Stimulated activated CD4-positive, alpha-beta T cell treated with anti-CD3 and anti-CD28 coated beads, Interleukin-4, amount 100 ng/mL, for 1 hour (primary cell): ENCODE data around the gene SHPK.

Source experiments
- DNase-seq: peaks from one replicate; pipeline ENCODE4 v3.0.0-alpha.2; 2020

The SHPK gene, protein sequence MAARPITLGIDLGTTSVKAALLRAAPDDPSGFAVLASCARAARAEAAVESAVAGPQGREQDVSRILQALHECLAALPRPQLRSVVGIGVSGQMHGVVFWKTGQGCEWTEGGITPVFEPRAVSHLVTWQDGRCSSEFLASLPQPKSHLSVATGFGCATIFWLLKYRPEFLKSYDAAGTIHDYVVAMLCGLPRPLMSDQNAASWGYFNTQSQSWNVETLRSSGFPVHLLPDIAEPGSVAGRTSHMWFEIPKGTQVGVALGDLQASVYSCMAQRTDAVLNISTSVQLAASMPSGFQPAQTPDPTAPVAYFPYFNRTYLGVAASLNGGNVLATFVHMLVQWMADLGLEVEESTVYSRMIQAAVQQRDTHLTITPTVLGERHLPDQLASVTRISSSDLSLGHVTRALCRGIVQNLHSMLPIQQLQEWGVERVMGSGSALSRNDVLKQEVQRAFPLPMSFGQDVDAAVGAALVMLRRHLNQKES

DNA sequence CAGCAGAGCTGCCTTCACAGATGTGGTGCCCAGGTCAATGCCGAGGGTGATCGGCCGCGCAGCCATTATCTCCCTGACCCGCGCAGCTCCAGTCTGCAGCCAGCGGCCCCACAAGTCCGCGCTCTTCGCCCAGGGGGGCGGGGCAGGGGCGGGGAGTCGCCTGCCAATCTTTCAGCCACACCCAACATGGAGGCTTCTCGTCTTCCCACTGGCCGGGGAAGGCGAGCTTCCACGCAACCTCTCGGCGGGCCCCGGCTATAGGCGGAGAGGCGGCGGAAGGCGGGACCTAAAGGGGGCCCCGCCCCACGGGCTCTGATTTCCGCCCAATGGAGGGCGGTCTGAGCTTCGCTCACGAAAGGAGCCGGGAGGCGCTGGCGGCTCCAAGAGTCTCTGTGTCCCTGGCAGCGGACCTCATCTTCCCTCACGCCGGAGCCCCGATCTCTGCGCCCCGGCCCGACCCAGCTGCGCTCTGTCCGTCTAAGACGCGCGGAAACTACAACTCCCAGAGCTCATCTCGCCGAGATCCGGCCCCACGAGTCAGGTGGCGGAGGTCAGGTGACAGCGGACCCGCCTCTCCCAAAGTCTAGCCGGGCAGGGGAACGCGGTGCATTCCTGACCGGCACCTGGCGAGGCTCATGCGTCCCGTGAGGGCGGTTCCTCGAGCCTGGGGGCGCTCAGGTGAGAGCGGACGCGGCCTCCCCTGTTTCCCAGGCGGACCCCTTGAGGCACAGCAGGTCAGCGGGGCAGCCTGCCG is at the start of gene SHPK, which contains the start of gene CTNS:
SHPK (minus strand) TSS at position 97 of the 754 bp plus-strand sequence; CDS start at position 66, 31 bp downstream.
CTNS (plus strand) TSS at position 607 of the 754 bp plus-strand sequence. CDS start 3,447 bp downstream, outside the sequence.
- DNase-seq = peak; percentile 93

DNA sequence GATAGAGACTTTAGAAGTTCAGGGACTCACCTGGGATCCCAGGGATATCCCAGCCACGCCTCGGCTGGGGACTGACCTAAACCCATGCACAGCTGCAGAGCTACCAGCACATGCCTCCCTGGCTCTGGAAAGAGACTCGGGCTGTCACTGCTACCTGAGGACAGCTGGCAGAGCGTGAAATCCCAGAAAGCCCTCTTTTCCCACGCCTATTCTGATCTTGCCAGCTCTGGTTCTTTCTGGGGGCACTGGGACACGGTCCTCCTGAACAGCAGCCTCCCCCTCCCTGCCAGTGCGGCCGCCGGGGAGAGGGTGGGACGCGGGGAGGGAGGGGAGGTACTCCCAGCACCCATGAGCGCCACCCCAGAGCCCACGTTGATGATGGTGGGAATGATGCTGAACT is 49.1 kb upstream of the SHPK start:
- DNase-seq = no peak

DNA sequence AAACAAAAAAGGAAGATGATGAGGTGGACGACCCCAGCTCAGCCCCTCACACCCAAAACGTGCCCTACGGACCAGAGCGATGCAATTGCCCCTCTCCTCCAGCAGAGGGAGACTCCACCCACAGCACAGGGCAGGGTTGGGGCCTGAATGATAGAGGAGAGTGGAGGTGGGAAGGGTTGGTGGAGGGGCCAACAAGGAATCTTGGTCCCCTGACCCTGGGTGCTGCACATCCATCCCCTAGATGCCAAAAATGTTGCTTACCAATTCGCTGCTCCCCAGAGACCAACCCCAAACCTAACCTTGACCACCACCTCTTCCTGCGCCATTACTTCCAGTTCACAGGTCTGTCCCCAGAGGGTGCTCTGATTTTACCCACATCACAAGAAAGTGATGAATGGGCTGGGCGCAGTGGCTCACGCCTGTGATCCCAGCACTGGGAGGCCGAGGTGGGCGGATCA is 47.0 kb upstream of the SHPK start:
- DNase-seq = peak; percentile 56

DNA sequence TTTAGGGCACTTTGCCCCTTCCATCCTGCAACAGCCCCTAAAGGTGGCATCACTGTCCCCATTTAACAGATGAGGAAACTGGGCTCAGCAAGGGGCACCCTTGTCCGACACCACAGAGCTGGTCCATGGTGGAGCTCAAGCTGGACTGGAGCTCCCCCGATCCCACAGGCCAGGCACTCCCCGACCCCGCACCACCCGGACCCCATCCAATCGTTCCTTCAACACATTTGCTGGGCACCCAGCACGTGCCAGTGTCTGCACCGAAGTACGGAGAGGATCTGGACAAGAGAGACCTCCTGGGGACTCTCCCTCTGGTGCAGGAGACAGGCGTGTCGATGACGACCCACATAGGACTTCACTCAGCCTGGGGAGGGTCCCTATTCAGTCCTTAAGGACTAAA is 46.0 kb upstream of the SHPK start:
- DNase-seq = no peak

DNA sequence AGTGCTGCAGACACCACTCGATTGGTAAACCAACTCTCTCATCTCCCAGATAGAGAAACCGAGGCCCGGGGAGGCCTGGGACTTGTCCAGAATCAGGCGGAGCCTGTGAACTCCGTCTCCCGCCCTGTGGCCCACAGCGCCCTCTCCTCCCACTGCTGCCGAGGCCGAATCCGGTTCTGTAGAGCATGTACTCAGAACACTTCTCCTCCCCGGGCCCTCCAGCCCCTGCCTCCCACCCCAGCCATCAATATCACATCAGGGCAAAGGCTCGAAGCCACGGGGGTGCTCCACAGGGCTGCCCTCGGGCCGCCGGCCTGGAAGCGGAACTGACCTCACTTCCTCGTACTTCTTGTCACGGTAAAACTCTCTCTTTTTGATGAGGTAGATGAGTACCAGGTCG is 45.5 kb upstream of the SHPK start:
- no peak for DNase-seq

DNA sequence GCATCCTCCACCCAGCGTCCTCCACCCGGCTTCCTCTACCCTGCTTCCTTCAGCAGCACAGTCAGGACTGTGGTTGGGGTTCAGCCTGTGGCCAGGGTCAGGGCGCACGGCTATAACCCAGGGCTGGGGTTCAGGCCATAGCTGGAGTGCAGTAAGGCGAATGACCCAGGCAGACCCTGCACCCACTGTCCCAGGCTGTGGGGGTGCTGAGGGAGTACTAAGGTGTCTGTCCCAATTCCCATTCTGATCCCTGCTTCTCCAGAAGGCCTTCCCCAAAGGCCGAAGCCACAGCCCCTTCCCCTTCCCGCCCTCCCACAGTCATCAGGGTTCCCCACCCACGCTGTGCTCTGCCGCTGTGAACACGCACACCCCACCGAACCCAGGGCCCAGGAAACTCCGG is 45.0 kb upstream of the SHPK start:
- no peak for DNase-seq

DNA sequence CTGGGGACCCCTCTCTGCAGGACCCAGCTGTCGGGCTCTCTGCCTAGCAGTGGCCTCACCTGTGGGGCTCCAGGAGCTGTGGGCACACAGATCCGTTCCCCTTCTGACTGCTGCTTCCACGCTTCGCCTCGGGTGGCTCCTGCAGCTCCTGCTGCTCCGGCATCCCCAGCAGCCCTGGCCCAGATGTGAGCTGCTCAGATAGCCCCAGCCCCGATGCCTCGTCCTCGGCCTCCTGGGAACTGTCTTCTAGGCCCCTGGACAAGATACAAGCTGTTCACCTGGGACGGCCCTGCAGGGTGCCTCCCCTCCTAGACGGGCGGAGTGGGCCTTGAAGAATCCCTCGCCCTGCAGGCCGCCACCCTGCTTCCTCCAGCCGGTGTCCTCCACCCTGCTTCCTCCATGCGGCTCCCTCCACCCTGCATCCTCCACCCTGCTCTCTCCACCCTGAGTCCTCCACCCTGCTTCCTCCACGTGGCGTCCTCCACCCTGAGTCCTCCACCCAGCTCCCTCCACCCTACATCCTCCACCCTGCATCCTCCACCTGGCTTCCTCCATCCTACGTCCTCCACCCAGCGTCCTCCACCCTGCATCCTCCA is 43.6 kb upstream of the SHPK start:
- DNase-seq = no peak

DNA sequence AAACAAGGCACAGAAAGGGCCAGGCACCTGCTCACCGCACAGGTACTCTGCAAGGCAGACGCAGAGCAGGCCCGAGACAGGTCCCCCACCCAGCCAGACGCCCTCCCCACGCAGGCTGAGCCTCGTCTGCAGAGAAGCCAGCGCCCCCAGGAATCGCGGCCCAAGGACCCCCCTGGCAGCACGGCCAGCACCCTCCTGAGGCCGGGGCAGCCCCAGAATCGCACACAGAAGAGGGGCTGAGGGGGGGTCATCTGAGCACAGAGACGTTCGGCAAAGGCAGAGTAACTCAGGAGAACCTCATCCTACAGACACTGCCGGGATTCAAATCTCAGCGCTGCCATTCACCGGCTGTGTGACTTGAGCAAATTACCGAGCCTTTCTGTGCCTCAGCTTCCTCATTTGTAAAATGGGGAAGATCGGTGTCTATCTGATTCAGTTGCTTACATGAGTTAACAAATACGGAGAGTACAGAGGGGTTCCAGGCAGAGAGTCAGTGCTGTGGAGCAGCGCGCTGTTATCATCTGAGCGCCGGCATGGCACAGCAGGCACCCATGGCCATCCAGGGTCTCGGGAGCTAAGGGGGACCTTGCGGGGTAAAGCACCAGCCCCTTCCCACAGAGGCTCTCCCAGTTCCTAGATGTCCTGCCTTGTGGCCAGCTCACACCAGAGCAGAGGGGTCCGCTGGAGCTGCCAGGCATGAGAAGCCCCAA is 42.9 kb upstream of the SHPK start:
- no peak for DNase-seq

DNA sequence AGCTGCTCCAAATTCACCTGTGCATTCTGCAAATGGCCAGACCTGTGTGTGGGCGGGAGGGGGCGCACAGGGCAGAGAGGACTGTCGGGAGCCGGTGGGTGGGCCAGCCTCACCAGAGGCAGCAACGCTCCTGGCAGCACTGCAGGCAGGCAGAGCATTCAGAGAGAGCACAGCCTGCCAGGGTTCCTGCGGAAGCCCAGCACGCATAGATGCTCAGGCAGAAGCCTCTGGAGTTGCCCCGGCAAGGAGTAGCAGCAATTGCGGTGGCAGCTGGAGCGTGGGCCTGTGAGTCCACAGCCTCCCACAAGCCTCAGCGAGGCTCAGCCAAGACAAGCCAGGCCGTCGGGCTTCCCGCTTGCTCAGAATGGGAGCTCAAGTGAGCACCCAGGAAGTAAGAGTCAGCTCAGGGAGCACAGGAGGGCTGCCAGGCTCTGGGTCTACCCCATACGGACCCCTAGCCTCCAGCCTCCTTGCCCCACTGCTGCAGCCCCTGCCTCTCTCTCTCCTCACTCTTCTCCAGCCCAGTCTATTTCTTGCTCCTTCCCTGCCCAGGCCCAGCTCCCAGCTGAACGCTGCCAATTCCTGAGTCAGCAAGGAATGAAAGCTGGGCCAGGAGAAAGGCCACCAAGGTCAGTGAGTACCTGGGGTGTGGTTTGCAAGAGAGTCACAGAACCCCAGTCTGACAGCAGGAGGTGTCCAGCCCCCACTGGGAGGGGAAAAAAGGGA is 42.2 kb upstream of the SHPK start:
- no peak for DNase-seq

DNA sequence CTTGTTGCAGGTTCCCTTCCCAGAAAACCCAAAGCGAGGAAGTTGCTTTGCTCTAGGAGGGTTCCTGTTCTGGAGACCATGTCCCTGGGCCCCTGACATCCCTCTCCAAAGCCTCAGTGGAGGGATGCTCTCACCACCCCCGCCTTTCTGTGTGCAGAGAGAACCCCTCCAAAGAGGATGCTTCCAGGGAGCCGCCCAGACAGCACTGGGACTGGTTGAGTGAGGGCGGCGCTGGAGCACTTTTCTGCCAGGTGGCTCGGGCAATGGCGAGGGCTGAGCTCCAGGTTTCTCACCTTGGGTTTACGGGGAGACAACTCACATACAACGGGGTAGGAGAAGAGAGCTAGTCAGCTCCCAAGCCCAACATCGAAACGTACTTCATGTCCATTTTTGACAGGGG is 39.8 kb upstream of the SHPK start:
- no peak for DNase-seq

DNA sequence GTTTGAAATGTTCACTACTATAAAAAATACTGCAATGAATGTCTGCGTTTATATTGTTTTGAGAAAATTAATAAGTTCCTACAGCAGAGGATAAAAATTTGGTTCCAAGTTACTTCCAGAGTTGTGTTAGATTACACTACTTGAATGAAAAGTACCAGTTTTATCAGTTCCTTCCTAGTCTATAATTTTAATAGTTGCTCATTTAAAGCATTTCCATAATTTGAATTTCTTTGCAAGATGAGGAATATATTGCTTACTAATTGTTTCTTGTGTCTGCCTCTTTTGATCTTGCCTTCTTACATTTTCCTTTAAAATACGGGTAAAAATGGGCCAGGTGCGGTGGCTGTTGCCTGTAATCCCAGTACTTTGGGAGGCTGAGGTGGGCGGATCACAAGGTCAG is 36.5 kb upstream of the SHPK start:
- no peak for DNase-seq

DNA sequence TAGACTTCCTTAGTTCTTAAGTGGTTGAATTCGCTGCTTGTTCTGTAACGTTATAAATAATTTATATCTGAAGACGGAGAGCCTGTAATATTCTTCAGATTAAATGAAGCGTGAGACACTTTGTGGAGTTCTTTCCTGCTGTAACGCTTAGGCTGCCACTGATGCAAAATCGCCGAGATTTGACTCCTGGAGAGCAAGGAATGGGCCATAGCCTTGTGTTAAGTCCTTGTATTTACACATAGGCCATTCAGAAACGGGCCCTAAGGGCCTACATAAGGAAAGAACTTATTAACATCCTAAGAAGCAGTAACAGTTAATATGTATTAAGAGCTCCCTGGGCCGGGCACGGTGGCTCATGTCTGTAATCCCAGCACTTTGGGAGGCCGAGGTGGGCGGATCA is 33.5 kb upstream of the SHPK start:
- no peak for DNase-seq

DNA sequence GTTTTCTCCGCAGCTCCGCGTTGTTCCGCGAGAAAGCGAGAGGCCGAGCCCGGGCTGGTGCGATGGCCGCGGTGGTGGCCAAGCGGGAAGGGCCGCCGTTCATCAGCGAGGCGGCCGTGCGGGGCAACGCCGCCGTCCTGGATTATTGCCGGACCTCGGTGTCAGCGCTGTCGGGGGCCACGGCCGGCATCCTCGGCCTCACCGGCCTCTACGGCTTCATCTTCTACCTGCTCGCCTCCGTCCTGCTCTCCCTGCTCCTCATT is 33.0 kb upstream of the SHPK start:
- DNase-seq = no peak

DNA sequence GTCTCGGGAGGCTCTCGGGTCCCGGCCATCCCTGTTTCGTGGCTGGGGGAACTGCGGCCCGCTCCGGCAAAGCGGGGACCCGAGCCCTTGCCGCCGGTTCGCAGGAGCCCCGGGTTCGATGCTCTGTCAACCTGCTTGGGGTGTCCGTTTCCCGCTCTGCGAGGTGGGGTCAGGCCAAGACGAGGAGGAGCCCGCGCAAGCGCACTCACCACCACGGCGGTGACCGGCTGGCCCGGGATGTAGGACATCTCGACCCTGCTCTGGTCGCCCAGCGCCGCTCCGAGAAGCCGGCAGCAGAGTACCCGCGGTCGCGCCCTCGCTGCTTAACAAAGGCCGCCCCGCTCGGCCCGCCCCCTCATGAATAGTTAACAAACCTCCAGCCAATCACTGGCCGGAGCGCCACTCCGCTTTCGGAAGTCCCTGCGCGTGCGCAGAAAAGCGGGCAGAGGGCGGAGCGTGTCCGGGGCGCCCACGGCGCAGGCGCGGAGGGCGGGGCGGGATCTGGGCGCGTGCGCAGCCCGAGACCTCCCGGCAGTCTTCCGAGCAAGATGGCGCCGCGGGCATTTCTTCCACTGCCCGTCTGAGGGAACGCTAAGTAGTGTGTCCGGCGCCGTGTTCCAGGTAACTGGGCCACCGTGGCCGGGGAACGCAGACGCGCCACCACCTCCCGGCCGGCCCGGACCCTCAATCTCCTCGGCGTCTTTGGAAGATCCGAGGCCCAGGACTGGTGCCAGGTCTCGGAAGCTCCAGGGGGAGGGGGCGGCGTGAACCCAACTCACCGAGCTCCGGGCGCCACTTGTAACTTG is 32.4 kb upstream of the SHPK start, which contains the start of the genes EMC6 and TAX1BP3:
EMC6 (plus strand) TSS at position 534 of the 806 bp plus-strand sequence. CDS start 335 bp downstream, outside the sequence.
TAX1BP3 (minus strand) TSS at position 300 of the 806 bp plus-strand sequence; CDS start at position 248, 52 bp downstream.
- peak; percentile 98 for DNase-seq

DNA sequence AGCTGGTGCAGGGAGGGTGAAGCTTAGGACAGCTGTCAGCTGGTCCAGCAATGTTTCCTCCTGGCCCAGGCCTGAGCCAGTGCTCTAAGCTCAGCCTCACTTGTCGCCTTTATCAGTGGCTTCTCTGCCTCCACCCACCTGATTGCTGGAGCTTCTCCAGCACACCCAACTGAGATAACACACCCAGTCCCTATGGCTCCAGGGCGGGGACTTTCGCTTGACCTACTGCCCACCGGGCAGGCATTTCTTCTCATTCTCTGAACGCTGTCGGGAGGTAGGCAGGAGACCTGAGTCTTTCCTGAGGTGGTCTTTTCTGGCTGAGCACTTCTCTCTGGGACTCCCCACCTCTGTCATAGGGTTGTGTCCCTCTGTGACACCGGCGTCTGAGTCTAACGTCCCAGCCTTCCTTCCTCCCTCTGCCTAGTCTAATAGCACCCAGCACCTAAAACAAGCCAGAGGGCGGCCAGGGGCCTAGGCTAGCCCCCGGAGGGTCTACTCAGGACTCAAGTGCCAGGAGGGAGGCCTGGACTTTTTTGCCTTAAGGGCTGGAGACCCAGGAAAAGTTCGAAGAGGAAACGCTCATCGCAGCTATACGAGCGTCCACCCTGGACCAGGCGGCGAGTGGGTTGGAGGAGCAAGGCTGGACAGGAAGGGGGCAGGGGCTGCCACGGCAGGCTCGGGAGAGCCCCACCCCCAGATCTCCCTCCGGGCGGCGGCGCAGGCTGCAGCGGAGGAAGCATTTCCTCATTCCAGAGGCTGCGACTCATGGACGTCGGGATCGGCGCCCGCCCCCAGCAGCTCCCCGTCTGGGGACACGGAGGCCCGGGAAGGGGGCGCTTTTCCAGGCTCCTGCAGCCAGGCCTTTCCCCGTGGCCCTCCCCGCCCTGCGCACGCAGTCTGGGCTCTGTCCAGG is 31.6 kb upstream of the SHPK start:
- DNase-seq = peak; percentile 14

DNA sequence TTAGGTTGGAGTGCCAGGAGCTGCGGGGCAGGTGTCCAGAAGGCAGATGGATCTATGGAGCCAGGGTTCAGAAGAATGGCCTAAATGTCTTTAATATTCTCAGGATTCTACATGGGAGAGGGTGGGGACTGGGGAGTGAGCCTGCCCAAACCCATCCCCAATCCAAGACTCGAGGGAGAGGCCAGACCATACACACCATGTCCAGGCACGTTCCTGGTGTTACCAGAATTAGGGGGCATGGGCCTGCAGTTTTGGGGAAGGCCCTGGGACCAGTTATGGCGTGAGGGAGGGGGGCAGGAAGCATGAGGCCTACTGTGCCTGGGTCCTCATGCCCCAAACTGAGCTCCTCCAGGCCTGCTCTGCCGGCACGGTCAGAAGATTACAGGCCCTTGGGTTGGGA is 30.5 kb upstream of the SHPK start:
- no peak for DNase-seq

DNA sequence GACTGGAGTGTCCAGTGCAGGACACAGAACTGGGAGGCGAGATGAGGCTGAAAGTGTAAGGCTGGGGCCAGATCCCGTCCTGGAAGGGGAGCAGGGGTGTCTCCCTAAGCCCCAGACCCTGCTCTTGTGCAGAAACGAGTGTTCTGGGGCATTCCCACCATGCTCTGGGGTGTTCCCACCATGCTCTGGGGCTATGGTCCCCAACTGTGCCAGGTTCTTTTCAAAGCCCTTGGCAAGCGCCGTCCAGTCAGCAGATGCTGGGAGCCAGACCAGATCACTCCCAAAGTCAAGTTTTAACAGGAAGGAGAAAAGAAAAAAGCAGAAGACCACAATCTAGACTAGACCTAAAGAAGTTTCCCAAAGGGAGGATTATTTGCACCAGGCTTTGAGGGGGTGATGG is 29.8 kb upstream of the SHPK start:
- DNase-seq = no peak

DNA sequence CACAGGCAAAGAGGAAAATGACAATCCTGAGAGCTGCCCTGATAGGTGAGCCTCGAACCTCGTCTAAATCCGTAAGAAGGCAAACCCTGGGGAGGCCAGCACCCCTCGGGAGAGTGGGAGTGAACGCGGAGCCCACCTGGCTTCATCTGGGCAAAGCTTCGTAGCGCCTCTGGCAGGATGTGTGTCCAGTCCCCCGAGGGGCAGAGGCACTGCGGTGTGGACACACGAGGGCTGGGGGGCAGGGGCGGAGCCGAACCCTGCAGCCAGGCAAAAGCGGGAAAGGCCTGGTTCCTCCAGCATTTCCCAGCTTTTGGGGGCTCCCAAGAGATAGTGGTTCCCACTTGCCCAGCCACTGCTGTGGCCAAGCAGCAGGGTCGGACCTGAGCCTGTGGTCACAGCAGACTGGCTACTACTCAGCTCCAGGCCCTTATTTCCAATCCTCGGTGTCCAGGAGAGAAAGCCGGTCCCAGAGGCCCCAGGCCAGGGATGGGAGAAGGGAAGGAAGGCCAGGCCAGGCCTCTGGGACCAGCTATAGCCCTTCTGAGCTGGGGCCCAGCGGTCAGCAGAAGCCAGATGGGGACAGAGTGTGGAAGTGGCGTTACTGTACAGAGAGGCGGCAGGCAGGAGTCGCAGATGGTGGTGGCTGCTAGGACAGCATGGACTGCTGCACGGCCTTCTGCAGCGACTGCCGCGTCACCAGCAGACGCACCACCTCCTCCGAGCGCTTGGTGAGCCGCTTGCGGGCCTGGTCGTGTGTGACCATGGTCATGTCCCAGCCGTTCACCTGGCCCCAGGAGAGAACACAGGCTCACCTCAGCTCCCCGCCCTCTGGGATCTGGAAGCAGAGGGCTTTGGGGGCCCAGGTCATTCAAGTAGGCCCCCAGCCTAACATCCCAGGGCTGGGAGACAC is 27.3 kb upstream of the SHPK start:
- no peak for DNase-seq

DNA sequence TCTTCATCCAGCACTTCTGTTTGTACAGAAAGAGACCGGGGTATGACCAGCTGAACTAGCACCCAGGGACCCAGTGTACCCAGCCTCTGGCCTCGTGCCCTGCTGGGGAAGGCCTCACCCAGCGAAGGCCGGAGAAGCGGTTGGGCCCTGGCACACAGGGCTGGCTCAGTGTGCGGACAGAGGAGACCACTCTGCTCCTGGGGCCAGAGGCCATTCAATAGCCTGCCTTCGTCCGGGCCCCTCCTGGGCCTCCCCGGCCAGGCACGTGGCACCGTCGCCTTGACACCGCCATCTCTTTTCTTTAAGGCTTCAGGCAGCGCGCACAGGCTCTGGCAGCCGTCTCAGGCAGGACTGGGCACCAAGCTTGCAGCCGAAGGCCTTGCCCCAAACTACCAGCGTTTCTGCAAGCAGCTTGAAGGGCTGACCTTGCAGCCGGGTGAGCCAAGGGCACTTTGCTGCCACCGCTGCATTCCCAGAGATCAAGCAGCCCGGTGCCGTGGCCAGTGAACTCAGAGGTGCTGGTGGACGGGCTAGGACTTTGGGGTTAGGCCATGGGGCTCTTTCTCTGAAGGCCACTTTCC is 24.4 kb upstream of the SHPK start:
- DNase-seq = no peak
